HG03159 (cell line): ENCODE measurements around the gene MCFD2.
"Not testable (repeated sequence)": the region's sequence is repeated elsewhere in the genome, so short reads cannot be mapped to it uniquely, and the experiment has no call there.

Experiments
- ATAC-seq: cut with Tn5 transposase; IDR thresholded peaks from one replicate; pipeline ENCODE4 v1.9.1; 2021; ENCODE audit warnings: mild to moderate bottlenecking, moderate library complexity; ENCODE audit not compliant: unreplicated experiment

MCFD2 gene

DNA sequence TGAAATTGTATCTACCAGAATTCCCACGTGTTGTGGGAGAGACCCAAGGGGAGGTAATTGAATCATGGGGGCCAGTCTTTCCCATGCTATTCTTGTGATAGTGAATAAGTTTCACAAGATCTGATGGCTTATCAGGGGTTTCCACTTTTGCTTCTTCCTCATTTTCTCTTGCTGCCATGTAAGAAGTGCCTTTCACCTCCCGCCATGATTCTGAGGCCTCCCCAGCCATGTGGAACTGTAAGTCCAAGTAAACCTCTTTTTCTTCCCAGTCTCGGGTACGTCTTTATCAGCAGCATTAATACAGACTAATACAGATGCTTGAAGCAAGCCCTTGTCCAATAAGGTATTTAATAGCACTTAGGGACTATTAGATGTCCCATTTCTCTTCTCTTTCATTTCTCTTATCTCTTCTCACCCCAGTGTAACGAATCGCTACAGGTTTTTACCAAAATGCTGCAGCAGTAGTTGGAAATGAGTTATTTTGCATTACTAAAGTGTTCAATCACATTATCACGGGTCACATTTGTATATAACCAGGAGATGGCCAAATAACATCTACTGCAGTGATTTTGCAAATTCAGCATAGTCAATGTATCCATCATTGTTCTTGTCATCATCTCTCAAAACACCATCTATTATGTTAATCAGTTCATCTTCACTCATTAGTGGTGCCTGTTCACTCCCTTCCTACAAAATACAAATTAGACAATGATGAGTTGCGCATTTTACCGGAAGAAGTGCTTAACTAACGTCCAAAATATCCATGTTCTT, 10.5 kb downstream of the MCFD2 start:
- not testable (repeated sequence) for ATAC-seq

DNA sequence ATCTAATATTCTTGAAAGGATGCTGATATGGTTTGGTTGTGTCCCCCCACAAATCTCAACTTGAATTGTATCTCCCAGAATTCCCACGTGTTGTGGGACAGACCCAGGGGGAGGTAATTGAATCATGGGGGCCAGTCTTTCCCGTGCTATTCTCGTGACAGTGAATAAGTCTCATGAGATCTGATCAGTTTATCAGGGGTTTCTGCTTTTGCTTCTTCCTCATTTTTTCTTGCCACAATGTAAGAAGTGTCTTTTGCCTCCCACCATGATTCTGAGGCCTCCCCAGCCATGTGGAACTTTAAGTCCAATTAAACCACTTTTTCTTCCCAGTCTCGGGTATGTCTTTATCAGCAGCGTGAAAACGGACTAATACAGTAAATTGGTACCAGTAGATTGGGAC, 12.6 kb downstream of the MCFD2 start:
- ATAC-seq, result not testable (repeated sequence)

DNA sequence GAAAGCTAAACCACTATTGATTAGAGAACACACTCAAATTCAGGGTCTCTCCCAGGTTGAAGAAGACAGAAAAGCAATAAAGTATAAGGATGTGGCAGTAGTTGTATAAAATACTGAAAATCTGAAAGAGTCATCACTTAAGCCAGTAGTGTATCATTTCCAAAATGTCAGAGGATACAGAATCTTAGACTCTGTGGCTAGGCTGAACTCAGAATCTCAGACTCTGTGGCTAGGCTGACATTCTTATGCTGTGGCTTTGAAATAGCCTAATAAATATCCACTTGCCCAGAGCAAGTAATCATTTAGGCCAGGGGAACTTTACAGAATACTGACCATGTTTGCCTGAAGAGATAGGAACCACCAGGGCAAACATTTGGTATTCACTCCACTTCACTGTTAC, 13.1 kb downstream of the MCFD2 start:
- no peak for ATAC-seq

DNA sequence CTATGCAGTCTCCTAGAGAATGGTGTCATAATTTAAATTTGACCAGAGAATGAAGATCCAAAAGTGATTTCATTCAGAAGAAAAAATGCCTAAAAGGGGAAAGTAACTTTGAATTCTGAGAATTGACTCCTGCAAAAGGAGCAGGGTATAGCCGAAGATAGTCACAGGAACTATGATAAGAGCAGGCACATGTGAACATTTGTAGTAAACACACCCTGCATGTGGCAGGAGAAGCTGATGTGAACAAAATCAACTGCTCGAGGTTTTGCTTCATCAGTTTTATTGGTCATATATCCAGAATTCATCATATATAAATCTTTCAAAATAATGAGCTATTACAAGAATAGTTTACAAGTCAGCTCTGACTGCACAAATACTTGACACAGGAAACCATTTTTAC, 14.0 kb downstream of the MCFD2 start:
- ATAC-seq, result no peak

DNA sequence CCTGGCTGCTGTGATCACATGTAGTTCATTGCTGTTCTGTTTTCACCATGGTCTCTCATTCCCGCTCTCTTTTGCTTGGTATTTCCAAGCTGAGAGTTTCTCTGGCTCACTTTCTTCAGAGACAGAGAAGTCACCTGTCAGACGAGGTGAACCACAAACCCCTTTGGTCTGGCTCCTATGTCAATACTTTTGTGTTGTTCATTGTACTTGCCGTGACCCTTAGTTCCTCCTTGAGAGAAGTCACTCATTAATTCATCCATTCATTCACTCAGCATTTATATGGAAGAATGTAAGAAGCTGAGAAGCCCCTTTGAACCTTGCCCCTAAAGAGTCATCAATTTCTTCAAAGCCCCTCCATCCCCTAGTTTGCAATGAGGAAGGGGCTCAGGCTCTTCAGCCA, 15.2 kb downstream of the MCFD2 start:
- ATAC-seq, result no peak

DNA sequence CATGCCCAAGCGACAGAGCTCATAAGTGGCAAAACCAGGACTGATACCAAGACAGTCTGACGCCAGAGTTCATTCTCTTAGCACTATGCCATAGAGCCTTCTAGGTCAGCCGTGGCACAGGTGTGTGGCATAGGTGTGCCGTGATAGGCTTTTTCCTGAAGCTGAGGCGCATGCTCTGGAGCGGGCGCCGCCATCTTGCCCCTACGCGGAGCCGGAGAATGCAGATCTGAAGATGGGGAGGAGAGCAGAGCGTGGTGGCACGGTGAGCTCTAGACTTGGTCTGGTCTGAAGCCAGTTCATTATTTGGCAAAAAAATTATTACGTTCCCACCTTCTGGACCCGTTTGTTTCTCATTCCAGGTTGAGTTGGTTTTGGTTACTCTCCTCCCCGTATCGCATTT, 16.6 kb downstream of the MCFD2 start:
- ATAC-seq, result no peak

DNA sequence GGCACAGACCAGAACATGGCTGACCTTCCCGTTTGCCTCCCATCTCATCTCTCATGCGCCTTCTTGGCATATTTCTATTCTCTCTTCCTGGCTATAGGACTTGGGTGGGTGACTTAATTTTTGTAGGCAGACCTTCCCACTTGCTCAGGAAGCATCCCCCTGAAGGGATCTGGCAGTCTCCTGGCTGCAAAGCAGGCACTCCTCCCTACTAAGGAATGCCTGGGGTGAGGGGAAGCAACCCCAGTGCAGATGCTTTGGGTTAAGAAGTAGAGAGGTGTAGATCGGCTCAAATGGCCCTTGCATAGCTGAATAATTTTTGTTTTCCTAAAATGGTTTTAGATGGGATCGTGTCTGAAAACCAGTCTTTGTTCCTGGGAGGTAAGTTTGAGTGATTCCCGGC, 17.6 kb downstream of the MCFD2 start:
- ATAC-seq, result no peak

DNA sequence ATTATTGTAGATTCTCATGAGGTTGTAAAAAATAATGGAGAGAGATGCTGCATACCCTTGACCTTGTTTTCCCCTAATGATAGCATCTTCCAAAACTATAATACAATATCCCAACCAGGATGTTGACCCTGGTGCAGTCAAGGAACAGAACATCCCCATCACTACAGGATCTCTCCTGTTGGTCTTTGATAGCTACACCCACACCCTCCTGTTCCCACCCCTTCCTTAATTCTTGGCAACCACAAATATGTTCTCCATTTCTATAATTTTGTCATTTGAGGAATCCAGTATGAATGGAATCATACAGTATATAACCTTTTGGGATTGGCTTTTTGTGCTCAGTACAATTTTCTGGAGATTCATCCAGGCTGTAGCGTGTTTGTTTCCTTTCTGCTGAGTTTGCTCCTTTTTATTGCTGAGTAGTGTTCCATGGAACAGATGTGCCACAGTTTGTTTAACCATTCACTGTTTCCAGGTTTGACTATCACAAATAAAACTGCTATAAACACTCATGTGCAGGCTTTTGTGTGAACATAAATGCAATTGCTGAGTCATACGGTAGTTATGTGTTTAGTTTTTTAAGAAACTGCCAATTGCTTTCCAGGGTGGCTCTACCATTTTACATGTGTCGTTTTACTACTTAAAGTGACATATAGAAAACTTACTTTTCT, 22.2 kb downstream of the MCFD2 start:
- ATAC-seq, result no peak

DNA sequence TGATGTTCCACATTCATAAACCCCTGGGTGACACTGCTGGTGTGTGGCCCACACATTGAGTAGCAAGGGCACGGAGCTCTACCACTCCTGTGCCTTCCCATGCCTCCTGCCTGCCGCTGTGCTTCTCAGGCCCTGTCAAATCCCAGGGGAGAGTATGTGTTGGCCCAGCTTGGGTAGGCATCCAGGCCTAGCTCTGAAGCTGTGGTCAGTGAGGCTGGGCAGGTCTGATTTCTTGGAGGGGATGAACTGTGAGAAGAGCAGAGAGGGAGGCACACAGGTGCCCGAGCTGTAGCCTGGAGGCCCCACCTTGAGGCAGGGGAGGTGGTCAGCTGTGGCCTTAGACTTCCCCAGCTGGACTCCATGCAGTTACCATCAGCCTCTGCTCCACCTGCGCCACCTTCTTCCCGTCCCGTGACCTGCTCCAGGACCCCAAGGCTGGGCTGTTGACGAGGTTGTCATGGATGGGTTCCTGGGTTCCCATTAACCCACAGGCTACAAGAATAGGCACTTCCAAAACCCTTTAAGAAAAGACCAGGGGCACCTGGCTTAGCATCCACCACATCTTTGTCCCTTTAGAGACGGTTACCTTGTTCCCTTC, 23.6 kb downstream of the MCFD2 start:
- ATAC-seq, result no peak

DNA sequence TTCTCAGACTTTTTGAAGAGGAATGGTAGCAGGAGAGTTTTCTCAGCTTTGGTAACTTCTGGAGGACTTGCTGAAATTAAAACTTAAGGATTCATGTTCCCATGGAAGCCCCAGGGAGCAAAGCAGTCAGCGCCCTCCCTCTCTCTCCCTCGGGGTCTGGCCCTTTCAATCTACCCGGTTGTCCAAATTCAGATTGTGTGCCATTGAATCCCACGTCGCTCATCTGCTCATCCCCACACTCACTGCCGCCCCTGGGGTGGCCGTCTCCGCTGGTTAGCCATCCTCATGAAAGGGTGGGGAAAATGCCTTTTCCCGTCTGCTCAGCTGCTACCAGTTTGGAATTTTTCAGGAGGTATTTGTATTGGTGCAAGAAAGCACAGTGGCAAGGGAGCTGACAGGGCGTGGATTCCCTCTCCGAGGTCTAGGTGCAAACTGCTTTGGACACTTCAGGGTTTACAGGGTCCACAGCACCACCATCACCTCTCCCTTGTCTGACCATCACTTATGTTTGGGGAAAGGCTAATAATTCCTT, 27.1 kb downstream of the MCFD2 start:
- no peak for ATAC-seq

DNA sequence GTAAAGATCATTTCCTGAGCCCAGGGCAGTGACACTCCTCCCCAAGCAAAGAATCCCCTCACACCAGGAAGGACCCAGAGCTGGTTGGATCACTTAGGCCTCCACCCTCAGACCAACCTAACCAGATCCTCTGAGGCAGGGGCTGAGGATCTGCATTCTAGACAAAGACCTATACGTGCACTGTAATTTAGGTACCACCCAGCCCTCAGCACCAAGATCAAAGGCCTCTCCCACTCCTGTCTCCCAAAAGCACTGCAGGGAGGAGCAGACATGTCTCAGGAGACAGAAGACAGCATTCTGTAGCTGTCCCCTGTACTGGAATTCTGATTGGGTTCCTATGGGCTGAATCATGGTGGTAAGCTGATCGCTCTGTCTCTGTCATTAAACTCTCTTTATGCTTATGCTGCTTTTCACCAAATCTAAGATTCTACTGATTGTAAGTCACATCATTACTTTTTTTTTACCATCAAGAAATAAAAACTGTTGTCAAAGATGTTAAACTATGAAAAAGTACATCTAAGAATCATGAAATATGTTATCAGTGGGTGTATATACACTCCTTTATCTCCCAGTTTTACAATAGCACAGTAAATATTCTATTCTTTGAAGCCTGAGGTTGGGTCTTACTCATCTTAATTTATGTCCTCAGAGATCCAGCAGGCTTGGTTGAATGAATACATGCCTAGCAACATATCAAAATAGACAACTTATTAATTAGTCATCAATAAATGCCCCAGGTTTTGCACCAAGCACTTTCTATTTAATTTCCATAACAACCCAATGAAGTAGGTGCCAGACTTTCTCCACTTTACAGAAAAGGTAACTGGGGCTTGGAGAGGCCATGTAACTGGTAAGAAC, 28.3 kb downstream of the MCFD2 start:
- ATAC-seq, result no peak

DNA sequence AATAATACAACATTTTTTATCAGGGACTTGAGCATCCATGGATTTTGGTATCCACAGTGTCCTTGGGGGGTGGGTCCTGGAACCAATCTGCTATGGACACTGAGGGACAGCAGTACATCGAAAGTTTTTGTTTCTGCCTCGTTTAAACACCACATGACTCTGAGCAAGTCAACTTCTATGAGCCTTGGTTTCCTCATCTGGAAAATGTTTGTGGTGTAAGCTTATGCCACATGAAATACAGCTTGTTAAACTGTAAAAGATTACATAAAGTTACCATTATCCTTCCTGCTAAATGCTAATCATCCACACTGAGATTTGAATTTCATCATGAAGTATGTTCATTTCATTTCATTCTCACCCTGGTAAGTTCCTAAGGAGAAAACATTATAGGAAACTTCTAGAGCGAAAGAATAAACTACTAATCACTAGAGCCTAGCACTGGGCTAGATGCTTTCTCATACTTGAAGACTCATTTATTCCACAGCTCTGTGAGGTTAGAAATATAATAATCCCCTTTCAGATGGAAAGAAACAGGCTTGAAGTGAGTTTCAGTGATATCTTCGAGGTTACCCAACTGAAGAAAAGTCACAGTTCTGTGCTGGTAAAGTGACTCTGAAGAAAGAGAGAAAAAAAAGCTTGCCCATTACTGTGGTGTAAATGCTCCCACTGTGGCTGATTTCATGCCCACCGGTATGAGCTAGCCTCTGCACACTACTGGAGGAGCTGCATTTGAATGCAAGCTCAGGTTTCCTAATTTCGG, 29.2 kb downstream of the MCFD2 start:
- no peak for ATAC-seq

DNA sequence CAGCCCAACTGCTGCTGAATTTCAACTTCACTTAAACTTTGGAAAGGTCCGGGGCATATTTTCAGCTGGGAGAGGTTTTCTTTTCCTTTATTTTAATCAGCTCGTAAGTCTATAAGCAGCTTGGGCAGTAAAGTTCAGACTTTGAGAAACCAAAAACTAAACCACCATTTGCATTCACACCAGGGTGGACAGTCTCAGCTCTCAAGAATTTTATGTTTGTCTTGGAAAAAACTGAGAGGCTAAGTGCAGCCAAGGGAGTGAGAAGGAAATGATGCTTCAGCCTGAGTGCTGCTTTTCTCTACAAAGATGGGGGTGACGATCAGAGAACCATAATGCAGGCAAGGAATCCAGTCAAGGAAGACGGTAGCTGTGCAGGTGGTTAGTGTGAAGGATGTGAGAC, 30.2 kb downstream of the MCFD2 start:
- ATAC-seq, result no peak

DNA sequence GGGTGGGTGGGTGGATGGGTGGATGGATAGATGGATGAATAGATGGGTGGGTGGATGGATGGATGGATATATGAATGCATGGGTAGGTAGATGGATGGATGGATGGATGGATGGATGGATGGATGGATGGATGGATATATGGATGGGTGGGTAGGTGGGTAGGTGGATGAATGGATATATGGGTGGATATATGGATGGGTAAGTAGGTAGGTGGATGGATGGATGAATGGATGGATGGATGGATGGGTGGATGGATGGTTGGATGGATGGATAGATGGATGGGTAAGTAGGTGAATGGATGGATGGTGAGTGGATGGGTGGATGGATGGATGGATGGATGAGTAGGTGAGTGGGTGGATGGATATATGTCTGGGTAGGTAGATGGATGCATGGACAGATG, 36.1 kb downstream of the MCFD2 start:
- ATAC-seq, result no peak

DNA sequence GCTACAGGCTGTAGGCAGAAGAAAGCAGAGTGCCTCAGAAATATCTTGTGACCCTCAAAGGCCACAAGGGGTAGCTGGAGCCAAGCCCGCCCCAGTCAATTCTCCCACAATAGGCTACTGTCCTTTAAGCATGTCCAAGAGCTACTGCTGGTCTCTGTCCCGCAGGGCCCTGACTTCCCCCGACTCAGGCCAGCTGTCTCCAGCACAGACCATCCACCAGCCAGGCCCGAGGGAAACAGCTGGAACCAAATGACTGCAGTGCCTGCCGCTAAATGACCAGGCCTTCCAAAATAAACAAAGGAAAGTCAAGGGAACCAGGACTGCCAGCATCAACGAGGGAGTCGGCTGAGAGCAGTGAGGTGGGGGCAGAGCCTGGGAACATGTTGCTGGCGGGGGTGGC, 36.7 kb downstream of the MCFD2 start:
- no peak for ATAC-seq

DNA sequence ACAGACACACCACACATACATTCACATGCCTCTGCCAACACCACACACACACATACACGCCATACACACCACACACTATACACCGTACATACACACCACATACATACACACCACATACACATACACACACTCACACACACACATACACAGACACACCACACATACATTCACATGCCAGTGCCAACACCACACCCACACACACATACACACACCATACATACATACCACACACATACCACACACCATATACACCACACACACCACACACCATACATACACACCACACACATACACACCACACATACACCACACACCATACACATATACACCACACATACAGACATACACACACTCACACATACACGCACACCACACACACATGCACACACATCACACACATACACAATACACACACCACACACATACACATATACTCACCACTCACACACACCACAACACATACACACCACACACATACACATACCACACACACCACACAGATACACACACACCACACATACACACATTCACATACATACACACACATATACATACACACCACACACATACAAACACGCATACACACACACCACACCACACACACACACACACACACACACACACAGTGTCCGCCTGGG, 37.2 kb downstream of the MCFD2 start:
- no peak for ATAC-seq

DNA sequence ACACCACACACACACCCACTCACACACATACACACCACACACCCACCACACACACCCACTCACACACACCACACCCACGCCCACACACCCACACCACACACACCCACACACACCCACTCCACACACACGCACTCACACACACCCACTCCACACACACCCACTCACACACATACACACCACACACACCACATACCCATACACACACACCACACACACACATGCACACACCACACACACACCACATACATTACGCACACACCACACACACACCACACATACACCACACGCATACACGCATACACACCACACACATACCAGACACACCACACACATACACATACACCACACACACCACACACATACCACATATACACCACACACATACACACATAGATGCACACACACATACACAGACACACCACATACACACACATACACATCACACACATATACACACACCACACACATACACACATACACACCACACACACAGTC, 37.9 kb downstream of the MCFD2 start:
- ATAC-seq, result no peak

DNA sequence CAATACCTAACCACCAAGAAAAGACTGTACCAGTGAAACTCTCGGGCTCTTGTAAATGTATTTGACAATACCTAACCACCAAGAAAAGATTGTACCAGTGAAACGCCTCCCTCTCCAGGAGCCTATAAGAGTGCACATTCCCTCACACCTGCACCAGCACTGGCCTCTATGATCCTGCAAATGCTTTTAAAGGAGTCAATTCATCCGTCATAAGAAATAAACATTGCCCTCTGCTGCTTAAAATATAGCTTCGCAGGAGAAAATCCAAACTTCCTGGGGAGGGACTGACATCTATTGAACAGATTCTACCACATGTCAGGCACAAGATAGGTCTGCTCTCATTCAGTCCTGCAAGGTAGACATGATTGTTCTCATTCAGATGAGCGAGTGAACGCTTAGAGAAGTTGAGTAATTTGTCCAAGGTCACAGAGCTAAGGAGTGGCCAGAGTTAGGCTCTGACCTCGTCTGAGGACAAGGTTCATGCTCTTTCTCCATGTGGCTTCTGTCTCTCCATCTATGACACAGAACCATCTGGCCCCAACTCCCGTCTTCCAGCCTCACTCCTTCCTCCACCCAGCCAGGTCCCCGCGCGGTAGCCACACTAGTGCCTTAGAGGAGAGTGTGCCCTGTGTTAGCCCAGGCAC, 38.7 kb downstream of the MCFD2 start:
- no peak for ATAC-seq
